Stomach (tissue), 9 donors: Measurements from ENCODE around the gene ZW10. TPM values are rescaled to one million over a fixed set of nuclear protein-coding genes. Genes with fewer than 3 reads are reported as not detected.
"Not testable (repeated sequence)": the region's sequence is repeated elsewhere in the genome, so short reads cannot be mapped to it uniquely, and the experiment has no call there.

Experiments used
- DNase-seq, 2 donors: peaks; one replicate each; pipeline versions ENCODE4 v3.0.0 to v3.0.0-alpha.2; 2013 to 2019
- H3K27ac ChIP-seq, 5 donors: fragments of 200-600 bp in 4 of 5; sonication (generic) in 4 of 5; one replicate each; pipeline ENCODE4 v1.5.1; 2013 to 2019; ENCODE audit warnings: mild to moderate bottlenecking in 1 of 5, moderate library complexity in 1 of 5
- H3K27me3 ChIP-seq, 3 donors: fragments of 200-600 bp; sonication (generic); one replicate each; pipeline ENCODE4 v1.5.1; 2017 to 2019; ENCODE audit warnings: mixed run types in 1 of 3
- H3K36me3 ChIP-seq, 4 donors: fragments of 200-600 bp; sonication (generic); 1 replicate in 3 of 4; 2 replicates in 1 of 4; pipeline ENCODE4 v1.5.1; 2016 to 2019
- H3K4me1 ChIP-seq, 4 donors: fragments of 200-600 bp; sonication (generic); one replicate each; pipeline ENCODE4 v1.5.1; 2016 to 2019
- H3K4me3 ChIP-seq, 4 donors: fragments of 200-600 bp; sonication (generic) in 3 of 4; one replicate each; pipeline ENCODE4 v1.5.1; 2016 to 2019; ENCODE audit warnings: mild to moderate bottlenecking in 1 of 4
- H3K9me3 ChIP-seq, 4 donors: fragments of 200-600 bp; sonication (generic); one replicate each; pipeline ENCODE4 v1.5.1; 2016 to 2019
- CTCF ChIP-seq, 7 experiments: fragments of 450-650 bp in 4 of 7; fragments of 200-600 bp in 3 of 7; sonication (generic) in 3 of 7; IDR thresholded peaks; one replicate each; pipeline ENCODE4 v1.5.1; 2016 to 2019; ENCODE audit warnings: antibody characterized with exemption in 7 of 7, control low read depth in 2 of 7, mild to moderate bottlenecking in 1 of 7
- EP300 ChIP-seq: sonication (generic); formaldehyde crosslinking; IDR thresholded peaks from one replicate; pipeline ENCODE4 v1.6.1; 2017; ENCODE audit warnings: antibody characterized with exemption
- POLR2A ChIP-seq, 4 donors: fragments of 450-650 bp; IDR thresholded peaks; one replicate each; pipeline ENCODE4 v1.6.1; 2016; ENCODE audit warnings: antibody characterized with exemption in 4 of 4, control low read depth in 2 of 4, mild to moderate bottlenecking in 1 of 4, moderate library complexity in 1 of 4
- POLR2AphosphoS5 ChIP-seq, 3 donors: sonication (generic); formaldehyde crosslinking; IDR thresholded peaks; one replicate each; pipeline ENCODE4 v1.6.1; 2016; ENCODE audit warnings: antibody characterized with exemption in 3 of 3
- WGBS, 5 donors: extraction: QIAGEN DNeasy Blood & Tissue Kit in 3 of 5; methylation state at CpG; one replicate each; pipeline versions ENCODE4 v1.1.5 to v1.1.7; 2013 to 2018; 5-methylcytosine and 5-hydroxymethylcytosine counted together
- intact Hi-C: fragments of 100-400 bp; cut with DNase I; formaldehyde crosslinking; loops from one replicate; pipeline ENCODE4 v1.15.1; 2023; ENCODE audit warnings: low total_unique reads
- polyA plus RNA-seq, 3 donors: library from polyadenylated mRNA; stranded (reverse); fragments of 200-250 nt; gene quantifications; one replicate each; pipeline ENCODE4 v1.2.3, GENCODE V29; 2013
- total RNA-seq, 5 donors: library from RNA; depleted of rRNA; stranded (reverse); fragments of >200 nt; gene quantifications; one replicate each; pipeline versions ENCODE4 v1.1.0 to v1.2.3, GENCODE V29; 2014 to 2016
- donor health status: healthy with polysubstance abuse.
- donor health status: Bipolar disorder and iron deficiency.
- donor health status: healthy.

Gene ZW10
- total and polyA plus RNA-seq, 8 donors: 0.58 to 22.0 (median 5.8) TPM

- peaks cover 0 to 29% (median 6%) of the 10 kb centered on the region in 4 donors for H3K36me3 ChIP-seq
- H3K27me3 ChIP-seq: no peaks in the 10 kb centered on the region
- intact Hi-C loops: no loop called here
- 92 to 97% (median 97%) methylated on average over 3 of the region's 3 CpGs for WGBS, 5 donors
- DNase-seq: no peak
- H3K9me3 ChIP-seq: no peaks in the 10 kb centered on the region
- TF ChIP-seq POLR2A (IDR thresholded peaks at IDR 0.05) (no peak), CTCF (IDR thresholded peaks at IDR 0.05) (no peak), POLR2AphosphoS5 (IDR thresholded peaks at IDR 0.05) (no peak)
- H3K4me3 ChIP-seq: no peak overlapping the region
- H3K4me1 ChIP-seq: peaks cover 0 to under 1% (median 0%) of the 10 kb centered on the region in 4 donors
- H3K27ac ChIP-seq: no peak overlapping the region
Observed at GRCh38 chr11:113721462-113722066, 51.9 kb downstream of the ZW10 start.

- WGBS, 5 donors: 56 to 80% (median 61%) methylated on average over 3 of the region's 3 CpGs
- intact Hi-C loops, H3K4me1 ChIP-seq, DNase-seq, H3K27ac ChIP-seq, H3K4me3 ChIP-seq, H3K9me3 ChIP-seq, H3K27me3 ChIP-seq: not testable (repeated sequence)
- peaks cover 0 to 40% (median 13%) of the 10 kb centered on the region in 4 donors for H3K36me3 ChIP-seq
Observed at GRCh38 chr11:113720478-113720877, 53.0 kb downstream of the ZW10 start.

DNA sequence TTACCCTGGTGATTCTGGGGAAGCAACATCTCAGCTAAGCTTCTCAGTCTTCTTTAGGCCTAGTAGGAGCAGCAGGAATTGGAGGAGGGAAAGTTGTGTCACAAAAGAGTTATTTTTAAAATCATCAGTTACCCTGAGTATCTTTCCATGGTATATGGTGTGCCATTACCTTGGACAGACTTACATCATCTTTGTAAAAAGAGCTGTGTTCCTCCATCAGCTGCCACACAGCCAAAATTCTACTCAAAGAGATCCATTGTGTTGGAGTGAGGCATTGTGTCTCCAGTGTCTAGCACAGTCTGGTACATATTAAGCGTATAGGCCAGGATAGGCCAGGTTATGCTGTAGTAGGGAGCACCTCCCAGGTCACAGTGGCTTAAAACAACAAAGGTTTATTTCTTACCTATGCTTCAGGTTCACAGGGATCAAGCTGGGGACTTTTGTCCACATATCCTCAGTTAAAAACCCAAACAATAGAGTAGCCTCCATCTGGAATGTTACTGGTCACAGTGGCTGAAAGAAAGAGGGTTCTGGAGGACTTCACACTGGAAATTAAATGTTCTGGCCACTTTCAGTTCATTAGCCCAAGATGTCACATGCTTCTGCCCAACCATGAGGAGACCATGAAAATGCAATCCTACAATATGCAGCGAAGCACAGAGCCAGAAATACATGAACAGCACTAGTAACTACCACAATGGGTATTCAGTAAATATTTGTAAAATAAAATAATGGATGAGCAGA, 57.4 kb downstream of the ZW10 start:
- no peaks in the 10 kb centered on the region for H3K27me3 ChIP-seq
- 81 to 91% (median 88%) methylated on average over 2 of the region's 2 CpGs for WGBS, 5 donors
- H3K4me1 ChIP-seq: no peaks in the 10 kb centered on the region
- H3K4me3 ChIP-seq: no peak overlapping the region
- TF ChIP-seq POLR2A (IDR thresholded peaks at IDR 0.05) (no peak), EP300 (no peak), CTCF (IDR thresholded peaks at IDR 0.05) (no peak), POLR2AphosphoS5 (IDR thresholded peaks at IDR 0.05) (no peak)
- H3K9me3 ChIP-seq: peaks cover 0 to 7% (median 2%) of the 10 kb centered on the region in 4 donors
- intact Hi-C loops: no loop called here
- H3K27ac ChIP-seq: no peak overlapping the region
- H3K36me3 ChIP-seq: peaks cover 0 to 59% (median 15%) of the 10 kb centered on the region in 4 donors
- no peak for DNase-seq

DNA sequence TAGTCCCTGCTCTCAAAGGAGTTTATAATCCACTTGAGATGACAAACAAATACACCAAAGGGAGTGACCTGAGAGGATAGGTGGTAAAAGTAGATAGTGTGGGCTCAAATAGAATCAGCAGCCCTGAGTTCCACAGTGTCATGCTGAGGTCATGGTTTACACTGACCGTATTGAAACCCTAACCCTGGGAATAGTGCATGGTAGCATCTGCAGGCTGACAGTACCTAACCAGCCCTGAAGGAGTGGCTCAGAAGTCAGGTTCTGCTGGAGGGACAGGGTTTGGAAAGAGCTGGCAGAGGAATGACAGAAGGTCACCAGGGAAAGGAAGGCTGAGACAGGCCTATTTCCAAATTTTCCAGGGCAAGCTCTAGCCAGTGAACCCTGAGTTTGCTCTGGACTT, 58.2 kb downstream of the ZW10 start:
- Histone ChIP-seq H3K4me1 (no peaks in the 10 kb centered on the region), H3K27me3 (no peaks in the 10 kb centered on the region), H3K4me3 (no peak overlapping the region), H3K9me3 (peaks cover 0 to 7% (median 3%) of the 10 kb centered on the region in 4 donors), H3K27ac (no peak overlapping the region), H3K36me3 (peaks cover 0 to 52% (median 13%) of the 10 kb centered on the region in 4 donors)
- WGBS, 5 donors: 80 to 97% (median 85%) methylated on average over 1 of the region's 1 CpG
- no peak for DNase-seq
- no peak for TF ChIP-seq EP300
- TF ChIP-seq POLR2AphosphoS5 (IDR thresholded peaks at IDR 0.05): no peak
- no peak for TF ChIP-seq CTCF (IDR thresholded peaks at IDR 0.05)
- no peak for TF ChIP-seq POLR2A (IDR thresholded peaks at IDR 0.05)
- intact Hi-C loops: no loop called here

GRCh38 chr11:113710989-113711388, 62.5 kb downstream of the ZW10 start:
- TF ChIP-seq POLR2A (IDR thresholded peaks at IDR 0.05) (no peak), POLR2AphosphoS5 (IDR thresholded peaks at IDR 0.05) (no peak), EP300 (no peak), CTCF (IDR thresholded peaks at IDR 0.05) (no peak)
- Histone ChIP-seq H3K4me3 (no peak overlapping the region), H3K4me1 (no peaks in the 10 kb centered on the region), H3K9me3 (peaks cover 0 to 18% (median 12%) of the 10 kb centered on the region in 4 donors), H3K27ac (no peak overlapping the region), H3K36me3 (peaks cover 0 to 32% (median 6%) of the 10 kb centered on the region in 4 donors), H3K27me3 (no peaks in the 10 kb centered on the region)
- DNase-seq: no peak
- 94 to 98% (median 95%) methylated on average over 1 of the region's 1 CpG for WGBS, 5 donors
- intact Hi-C loops: no loop called here
